GM21825 (cell line): ENCODE measurements around the gene CERS4.
"Not testable (repeated sequence)": the region's sequence is repeated elsewhere in the genome, so short reads cannot be mapped to it uniquely, and the experiment has no call there.

Experiments used
- ATAC-seq: cut with Tn5 transposase; IDR thresholded peaks from one replicate; pipeline ENCODE4 v1.9.1; 2021; ENCODE audit warnings: mild to moderate bottlenecking, moderate library complexity; ENCODE audit not compliant: unreplicated experiment

CERS4 gene

DNA sequence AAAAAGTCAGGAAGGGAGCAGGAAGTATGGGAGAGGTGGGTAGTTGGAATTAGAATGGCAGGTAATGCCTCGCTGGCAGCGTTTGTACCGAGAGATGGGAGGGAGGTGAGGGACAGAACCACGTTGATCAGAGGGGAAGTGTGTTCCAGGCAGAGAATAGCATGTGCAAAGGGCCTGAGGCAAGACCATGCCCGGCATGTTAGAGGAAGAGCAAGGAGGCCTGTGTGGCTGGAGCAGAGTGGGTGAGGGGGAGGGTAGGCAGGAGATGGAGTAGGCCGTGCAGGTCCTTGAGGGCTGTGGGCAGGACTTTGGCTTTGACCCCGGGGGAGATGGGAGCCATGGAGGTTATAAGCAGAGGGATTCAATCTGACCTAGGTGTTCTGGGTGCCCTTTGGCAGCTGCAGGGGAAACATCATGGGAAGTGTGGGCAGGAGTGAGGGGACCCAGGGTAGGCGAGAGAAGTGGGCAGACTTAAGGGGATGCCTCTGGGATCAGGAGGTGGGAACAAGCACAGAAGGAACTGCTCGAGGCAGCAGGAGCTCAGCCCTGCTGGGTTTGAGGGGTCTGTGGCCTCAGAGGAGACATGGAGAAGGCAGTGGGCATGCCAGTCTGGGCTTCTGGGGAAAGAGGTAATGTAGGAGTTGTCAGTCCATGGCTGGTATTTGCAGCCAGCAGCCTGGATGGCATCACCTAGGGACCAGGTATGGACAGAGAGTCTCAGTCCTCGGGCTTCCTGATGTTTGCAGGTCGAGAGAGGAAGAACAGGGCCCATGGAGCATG, 50.2 kb downstream of the CERS4 start:
- no peak for ATAC-seq

DNA sequence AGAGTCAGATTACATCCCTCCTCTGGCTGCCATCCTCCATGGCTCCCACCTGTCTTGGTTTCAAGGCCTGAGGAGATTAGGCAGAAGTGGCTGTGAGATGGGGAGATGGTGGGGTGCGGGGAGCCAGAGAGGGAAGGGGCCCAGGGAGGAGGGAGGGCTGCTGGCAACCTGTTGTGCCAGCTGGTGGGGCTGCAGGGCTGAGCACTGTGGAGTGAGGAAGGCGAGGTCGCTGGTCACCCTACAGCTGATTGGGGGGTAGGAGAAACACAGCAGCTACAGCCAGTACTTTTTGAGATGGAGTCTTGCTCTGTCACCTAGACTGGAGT, 50.7 kb downstream of the CERS4 start:
- ATAC-seq, result no peak

DNA sequence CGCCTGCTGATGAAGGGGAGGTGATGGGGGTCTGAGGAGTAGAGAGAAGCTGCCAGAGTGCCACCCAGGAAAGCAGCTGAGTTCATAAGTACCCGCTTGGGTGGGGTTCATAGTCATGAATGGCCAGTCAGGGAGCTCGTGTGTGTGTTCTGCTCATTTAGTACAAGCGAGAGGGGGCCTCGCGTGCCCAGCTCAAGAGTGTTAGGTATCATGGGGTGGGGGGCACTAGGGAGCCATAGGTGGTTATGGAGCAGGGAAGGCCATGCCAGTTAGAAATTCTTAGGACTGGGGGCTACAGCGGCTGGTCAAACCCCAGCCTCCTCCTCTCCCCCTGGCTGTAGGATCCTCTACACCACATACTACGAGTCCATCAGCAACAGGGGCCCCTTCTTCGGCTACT, 52.2 kb downstream of the CERS4 start:
- no peak for ATAC-seq

DNA sequence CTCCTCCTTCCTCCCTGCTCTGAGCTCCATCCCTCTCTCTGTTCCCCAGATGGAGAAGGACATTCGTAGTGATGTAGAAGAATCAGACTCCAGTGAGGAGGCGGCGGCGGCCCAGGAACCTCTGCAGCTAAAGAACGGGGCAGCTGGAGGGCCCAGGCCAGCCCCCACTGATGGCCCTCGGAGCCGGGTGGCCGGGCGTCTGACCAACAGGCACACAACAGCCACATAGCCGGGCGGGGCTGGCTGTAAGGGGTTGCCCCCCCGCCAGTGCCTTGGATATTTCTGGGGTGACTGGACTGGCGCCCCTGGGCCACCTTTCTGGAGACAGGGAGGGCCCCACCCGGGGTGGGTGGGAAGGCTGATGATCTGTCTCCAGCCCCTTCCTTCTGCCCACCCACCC, 52.7 kb downstream of the CERS4 start:
- no peak for ATAC-seq

DNA sequence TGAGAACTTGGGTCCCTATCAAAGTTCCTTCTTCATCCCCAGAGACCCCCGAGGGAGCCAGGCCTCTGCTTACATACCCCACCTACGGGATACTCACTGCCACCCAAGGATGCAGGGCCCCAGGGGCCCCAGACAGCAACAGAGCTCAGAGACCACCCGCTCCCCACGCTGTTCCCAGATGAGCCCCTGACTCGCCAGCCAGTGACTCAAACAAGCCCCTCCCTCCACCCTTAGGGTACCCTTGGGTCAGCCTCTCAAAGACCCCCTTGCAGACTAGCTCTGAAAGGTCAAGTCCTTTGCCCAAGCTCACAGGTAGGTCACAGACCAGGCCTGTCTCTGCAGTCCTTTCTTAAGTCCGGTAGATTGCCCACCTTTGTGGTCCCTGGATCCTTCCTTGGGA, 53.3 kb downstream of the CERS4 start:
- ATAC-seq, result no peak

DNA sequence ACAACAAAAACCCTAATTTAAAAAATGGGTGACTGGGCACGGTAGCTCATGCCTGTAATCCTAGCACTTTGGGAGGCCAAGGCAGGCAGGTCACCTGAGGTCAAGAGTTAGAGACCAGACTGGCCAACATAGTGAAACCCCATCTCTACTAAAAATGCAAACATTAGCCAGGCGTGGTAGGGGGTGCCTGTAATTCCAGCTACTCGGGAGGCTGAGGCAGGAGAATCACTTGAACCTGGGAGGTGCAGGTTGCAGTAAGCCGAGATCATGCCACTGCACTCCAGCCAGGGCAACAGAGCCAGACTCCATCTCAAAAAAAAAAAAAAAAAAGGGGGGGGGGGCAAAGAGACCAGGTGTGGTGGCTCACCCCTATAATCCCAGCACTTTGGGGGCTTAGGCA, 55.1 kb downstream of the CERS4 start:
- ATAC-seq, result not testable (repeated sequence)

DNA sequence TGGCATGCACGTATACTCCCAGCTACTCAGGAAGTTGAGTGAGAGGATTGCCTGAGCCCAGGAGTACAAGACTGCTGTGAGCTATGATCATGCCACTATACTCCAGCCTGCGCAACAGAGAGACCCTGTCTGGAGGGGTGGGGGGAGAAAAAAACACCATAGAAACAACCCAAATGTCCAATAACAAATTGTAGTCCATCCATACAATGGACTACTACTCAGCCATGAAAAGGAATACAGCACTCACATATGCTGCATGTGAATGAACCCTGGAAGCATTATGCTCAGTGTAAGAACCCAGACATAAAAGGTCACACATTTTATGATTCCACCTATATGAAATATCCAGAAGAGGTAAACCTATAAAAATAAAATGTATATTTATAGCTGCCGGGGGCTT, 56.7 kb downstream of the CERS4 start:
- no peak for ATAC-seq

DNA sequence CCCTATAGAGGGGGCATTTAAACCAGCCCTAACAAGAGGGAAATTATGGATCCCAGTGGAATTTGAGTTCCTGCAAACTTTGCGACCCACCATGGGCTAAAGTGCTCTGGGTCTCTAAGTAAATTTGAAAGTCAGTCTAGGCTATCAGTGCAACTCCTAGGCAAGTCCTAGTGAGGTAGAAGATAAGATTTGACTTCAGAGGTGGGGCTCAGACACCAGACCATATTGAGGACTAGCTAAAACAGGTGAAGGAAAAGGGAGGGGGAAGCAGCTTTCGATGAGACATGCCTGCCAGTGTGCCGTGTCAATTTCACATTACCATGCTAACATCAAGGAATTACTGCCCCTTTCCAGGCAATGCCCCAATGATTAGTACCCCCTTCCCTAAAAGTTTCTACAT, 60.6 kb downstream of the CERS4 start:
- ATAC-seq, result peak; percentile 9

DNA sequence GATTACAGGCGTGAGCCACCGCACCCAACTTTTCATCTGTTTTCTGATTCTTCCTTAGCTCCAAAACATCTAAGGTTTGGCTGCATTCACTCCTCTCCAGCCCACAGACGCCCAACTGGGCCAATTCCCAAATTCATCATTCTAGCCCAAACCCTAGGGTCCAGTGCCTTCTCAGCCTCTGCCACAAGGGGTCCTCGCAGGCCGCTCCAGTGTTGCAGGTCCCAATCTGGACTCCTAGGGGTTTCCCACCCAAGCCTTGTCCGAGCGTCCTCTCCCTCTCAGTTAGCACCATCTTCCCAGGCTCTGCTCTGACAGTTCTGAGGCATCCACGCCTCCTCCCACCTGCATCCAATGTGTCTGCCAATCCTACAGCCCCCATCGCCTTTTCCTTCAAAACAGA, 67.3 kb downstream of the CERS4 start:
- not testable (repeated sequence) for ATAC-seq

DNA sequence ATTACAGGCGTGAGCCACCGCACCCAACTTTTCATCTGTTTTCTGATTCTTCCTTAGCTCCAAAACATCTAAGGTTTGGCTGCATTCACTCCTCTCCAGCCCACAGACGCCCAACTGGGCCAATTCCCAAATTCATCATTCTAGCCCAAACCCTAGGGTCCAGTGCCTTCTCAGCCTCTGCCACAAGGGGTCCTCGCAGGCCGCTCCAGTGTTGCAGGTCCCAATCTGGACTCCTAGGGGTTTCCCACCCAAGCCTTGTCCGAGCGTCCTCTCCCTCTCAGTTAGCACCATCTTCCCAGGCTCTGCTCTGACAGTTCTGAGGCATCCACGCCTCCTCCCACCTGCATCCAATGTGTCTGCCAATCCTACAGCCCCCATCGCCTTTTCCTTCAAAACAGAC, 82.2 kb downstream of the CERS4 start:
- not testable (repeated sequence) for ATAC-seq

DNA sequence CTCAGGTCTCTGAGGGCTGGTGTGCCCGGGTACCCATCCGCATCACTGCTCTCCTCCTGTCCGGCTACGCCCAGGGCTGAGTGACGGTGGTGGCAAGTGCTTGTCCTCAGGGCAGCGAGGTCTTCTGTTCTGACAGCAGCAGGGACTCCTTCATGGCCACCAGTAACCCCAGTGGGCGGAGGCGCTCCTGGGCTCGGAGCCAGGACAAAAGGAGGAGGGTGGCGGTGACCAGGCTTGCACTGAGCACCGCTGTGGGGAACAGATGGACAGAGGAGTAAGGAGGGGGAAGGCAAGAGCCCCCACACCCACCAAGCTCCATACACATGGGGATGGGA, 93.2 kb downstream of the CERS4 start:
- ATAC-seq, result no peak

DNA sequence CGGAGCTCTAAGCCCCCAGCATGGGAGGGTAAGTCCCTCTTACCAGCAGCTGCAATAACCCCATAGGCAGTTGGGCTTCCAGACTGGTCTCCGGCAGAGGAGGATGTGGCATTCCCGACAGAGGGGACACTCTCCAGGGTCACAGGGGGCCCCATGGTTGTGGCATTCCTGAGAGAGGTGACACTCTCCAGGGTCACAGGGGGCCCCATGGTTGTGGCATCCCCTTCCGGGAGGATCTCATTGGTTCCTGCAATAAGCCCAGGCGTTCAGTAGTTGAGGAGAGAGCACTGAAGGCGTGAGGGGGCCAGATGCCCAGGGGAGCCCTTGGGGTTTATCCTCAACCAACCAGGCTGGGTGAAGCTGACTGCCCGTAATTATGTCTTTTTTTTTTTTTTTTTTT, 93.6 kb downstream of the CERS4 start:
- ATAC-seq, result no peak

DNA sequence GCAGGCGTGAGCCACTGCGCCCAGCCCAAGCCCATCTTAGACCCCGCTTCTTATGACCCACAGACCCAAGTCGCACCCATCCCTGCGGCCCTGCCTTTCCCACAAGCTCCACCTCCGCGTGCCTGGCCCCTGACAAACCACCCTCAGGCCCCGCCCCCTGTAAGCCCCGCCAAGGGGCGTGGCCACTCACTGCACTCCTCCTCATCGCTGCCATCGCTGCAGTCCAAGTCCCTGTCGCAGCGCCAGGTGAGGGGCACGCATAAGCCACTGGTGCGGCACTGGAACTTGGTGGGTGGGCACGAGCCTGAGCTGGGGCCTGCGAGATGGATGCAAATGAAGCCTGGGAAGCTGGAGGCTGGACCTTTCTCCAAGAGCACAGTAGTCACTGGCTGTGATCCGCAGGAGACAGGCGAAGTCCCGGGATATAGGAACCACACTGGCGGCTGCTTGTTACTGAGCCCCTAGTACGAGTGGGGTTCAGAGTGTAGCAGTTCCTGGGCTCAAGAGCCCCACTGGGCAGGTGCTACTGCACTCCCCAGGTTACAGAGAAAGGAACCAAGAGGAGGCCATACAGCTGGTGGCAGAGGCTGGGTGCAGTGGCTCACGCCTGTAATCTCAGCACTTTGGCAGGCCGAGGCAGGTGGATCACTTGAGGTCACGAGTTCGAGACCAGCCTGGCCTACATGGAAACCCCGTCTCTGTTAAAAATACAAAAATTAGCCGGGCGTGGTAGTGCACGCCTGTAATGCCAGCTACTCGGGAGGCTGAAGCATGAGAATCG, 95.9 kb downstream of the CERS4 start:
- ATAC-seq, result no peak

DNA sequence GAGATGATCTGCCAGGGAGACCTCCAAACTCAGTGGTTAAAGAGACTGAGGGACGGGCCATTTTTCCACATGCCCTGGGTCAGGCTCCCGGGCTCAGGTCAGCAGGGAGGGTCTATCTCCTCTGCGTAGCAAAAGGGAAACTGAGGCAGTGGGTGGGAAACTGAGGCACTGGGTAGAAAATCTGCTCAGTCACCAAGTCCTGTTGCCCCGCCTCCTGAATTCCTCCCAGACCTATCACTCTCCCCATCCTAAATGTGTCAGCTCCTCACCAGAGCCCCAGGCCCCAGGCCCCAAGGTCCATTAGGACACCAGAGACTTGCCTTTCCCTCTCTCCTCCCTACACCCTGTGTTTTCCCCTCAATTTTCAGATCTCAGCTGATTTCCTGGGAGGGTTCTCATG, 96.6 kb downstream of the CERS4 start:
- no peak for ATAC-seq

DNA sequence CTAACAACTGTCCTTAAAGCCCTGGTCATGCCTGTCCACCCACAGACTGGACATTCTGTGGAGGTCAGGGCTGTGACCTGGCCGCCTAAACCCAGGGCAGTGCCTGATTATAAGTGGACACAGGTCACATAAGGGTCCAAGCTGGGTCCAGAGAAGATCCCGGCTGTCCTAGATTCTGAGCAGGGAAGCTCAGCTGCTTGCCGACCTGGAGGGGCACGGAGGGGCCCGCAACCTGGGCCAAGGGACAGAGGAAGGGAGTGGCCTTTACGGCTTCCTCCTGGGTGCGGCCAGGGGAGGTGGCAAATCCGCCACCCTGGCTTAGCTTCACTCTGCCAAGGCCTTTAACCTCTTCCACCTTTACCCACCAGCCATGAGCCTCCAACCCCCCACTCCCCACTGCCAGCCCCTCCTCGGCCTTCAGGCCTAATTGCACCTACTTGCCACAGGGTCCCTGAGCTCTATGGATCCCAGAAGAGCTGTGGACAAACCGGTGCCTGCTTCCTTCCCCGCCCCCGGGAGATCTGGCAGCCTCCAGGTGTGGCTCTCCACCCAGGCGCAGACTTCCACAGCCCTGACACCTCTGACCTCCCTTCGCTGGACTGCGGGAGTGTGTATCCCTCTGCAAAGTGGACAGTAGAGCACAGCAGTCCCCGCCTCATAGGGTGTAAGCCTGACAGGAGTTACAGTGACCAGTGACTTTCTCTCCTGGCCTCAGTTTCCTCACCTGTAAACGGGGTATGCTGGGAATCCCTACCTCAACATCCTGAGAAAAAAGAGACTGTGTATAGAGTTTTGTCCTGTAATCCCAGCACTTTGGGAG, 97.3 kb downstream of the CERS4 start:
- ATAC-seq, result no peak

DNA sequence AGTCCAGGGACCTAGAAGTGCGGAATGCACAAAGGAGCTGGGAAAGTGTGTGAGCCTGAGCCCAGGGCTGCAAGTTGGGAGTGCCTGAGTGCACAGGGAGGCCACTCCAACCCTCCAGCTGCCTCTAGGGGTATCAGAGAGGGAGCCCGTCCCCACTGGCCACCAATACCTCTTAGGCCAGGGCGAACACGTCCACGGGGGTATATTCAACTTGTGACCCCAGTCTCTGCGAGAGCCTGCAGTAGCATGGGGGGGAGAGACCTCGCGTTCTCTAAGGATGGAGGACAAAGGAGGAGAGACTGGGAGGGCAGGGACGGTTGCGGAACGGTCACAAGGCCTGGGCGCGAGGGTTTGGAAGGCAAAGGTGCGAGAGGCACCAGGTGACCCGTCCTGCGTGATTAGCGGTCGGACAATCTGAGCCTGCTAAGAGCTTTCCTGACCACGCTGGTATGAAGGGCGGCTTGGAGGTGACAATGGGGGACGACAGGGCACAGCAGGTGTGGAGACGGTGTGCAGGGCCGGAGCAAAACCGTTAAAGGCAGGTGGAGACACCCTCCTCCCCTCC, 98.3 kb downstream of the CERS4 start:
- no peak for ATAC-seq

DNA sequence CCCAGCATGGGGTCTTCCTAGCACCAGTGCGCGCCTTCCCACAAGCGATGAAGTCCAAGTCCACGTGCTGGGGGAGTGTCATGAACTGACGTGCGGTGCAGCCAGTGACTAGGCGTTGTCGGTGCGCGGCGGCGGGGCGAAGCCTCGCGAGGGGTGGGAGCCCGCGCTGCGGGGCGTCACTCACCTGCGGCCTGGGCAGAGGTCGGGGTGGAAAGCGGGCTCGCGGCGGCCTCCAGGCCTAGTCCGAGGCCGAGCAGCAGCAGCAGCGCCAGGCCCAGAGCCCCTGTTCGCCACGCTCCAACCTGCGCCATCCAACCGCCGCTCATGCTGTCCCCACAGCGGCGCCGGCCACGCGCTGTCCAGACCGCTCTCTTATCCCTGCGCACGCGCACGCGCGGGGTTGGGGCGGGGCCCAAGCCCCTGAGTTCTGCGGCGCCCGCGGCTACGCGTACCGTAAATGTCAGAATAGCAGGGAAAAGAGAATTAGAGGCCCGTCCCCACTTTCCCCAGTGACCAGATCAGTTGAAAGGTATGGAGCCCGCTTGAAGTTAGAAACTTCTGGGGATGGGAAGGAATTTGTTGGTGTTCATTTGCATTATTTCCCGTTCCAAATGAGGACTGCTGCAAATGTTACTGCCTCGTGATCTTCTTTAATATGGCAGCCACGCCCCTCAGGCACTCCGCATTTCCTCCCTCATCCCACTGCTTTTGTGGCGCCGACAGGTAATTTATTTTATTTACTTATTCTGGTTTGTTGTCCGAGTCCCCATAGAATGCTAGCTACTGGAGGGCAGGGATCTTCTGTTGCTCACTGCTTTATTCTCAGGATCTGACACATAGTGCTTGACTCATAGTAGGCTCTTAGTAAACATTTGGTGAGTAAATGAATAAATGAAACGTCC, 99.0 kb downstream of the CERS4 start, which contains the start of gene CD320:
Gene CD320 (minus strand): TSS at position 394 of the 902 bp plus-strand sequence. CDS start 68 bp downstream, at position 326.
- ATAC-seq, result peak; percentile 65

DNA sequence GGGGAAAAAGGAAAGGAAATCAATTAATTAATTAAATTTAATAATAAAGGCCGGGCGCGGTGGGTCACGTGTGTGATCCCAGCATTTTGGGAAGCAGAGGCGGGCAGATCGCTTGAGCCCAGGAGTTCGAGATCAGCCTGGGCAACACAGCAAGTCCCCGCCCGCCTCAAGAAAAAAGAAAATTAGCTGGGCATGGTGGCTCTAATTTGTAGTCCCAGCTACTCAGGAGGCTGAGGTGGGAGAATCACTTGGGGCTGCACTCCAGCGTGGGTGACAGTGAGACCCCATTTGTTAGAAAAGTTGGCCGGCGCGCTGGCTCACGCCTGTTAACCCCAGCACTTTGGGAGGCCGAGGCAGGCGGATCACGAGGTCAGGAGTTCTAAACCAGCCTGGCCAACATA, 99.7 kb downstream of the CERS4 start:
- ATAC-seq, result no peak

DNA sequence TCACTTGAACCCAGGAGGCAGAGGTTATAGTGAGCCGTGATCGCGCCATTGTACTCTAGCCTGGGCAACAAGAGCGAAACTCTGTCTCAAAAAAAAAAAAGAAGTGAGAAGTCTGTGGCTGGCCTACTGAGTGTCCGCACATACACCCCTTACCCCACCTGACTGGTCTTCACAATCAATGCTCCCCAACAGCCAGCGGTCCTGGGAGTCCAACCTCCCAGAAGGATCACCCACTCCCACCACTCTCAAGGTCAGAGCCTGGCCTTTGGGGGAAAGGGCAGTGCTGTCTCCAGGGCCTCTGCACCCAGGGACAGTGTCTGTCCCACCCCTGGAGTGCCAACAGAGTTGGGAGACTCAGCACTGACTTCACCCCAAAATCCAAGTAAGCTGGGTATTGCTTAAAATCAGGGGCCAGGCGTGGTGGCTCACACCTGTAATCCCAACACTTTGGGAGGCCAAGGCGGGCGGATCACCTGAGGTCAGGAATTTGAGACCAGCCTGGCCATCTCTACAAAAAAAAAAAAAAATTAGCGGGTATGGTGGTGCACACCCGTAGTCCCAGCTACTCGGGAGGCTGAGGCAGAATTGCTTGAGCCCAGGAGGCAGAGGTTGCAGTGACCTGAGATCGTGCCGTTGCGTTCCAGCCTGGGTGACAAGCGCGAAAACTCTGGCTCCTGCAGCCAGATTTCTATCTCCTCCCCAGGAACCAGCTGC, 101.3 kb downstream of the CERS4 start:
- no peak for ATAC-seq
